ENCODE data around the gene MTG1. TPM values are rescaled to one million over a fixed set of nuclear protein-coding genes. Genes with fewer than 3 reads are reported as not detected.

The MTG1 gene
- total and polyA plus RNA-seq, 10 of the 15 experiments (the other 5 are each of a cell fraction or from before 2014, with no cell fraction given) = 6.2 to 104 (median 62.5) TPM

DNA sequence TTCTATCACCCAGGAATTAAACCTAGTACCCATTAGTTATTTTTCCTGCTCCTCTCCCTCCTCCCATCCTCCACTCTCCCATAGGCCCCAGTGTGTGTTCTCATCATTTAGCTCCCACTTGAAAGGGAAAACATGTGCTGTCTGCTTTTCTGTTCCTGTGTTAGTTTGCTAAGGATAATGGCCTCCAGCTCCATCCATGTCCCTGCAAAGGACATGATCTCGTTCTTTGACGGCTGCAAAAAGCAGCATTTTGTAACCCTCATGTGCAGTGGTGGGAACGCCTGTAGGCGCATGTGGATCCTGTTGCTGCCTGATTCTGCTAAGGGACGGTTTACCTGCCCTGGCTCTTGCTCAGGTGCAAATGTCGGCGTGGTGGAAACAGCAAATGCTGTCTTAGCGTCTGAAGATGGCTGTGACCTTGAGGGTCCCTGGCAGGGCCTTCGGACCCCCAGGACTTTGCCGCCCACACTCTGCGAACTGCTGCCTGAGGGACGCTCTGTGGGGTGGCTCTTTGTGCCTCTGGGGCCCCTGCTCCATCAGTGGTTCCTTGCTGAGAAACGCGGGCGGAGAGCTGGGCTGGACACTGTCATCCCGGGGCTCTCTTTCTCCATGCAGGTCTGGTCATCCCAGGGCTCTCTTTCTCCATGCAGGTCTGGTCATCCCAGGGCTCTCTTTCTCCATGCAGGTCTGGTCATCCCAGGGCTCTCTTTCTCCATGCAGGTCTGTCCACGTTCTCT, 5.6 kb upstream of the MTG1 start (continued):
- TF ChIP-seq MEF2B (IDR thresholded peaks at IDR 0.05; ENCODE audit: partially characterized antibody, poor library complexity, severe bottlenecking) (peak; percentile 10), LARP7 (IDR thresholded peaks at IDR 0.05) (peak; percentile 66), CREM (IDR thresholded peaks at IDR 0.05; ENCODE audit: low read depth) (peak; percentile 31; the same call in 1 of the 2 replicates), DPF2 (IDR thresholded peaks at IDR 0.05) (no peak), SP1 (IDR thresholded peaks at IDR 0.05; ENCODE audit: low read depth, low read length) (peak; percentile 31), KAT2A (conservative IDR thresholded peaks at IDR 0.05; ENCODE audit: control insufficient read depth, low read depth, low read length) (no peak), MEF2A (IDR thresholded peaks at IDR 0.05; ENCODE audit: insufficient read depth, low read depth, low read length) (0 out of 2 replicates have a peak, but pooled peaks have one; percentile 37), SREBF1 (IDR thresholded peaks at IDR 0.05; ENCODE audit: low read length) (no peak), ZNF622 (IDR thresholded peaks at IDR 0.05) (no peak), CBFB (IDR thresholded peaks at IDR 0.05; ENCODE audit: low read depth) (no peak), CHD1 (IDR thresholded peaks at IDR 0.05; ENCODE audit: low read depth, low read length) (0 out of 2 replicates have a peak, but pooled peaks have one; percentile 65), YY1 (IDR thresholded peaks at IDR 0.05; ENCODE audit: low read depth, low read length) (peak; percentile 86), PML (IDR thresholded peaks at IDR 0.05; ENCODE audit: low read length) (no peak), ASH2L (IDR thresholded peaks at IDR 0.05; ENCODE audit: borderline replicate concordance, low read depth) (no peak), TCF7 (IDR thresholded peaks at IDR 0.05; ENCODE audit: borderline replicate concordance) (no peak), HCFC1 (IDR thresholded peaks at IDR 0.05; ENCODE audit: low read length) (no peak; the same call in 1 of the 2 replicates)
- TF ChIP-seq, protein P1, sequence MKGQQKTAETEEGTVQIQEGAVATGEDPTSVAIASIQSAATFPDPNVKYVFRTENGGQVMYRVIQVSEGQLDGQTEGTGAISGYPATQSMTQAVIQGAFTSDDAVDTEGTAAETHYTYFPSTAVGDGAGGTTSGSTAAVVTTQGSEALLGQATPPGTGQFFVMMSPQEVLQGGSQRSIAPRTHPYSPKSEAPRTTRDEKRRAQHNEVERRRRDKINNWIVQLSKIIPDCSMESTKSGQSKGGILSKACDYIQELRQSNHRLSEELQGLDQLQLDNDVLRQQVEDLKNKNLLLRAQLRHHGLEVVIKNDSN (IDR thresholded peaks at IDR 0.05; ENCODE audit: borderline replicate concordance, extremely low read length, insufficient read depth, low read depth, low read length) = no peak
- TF ChIP-seq, protein P2, sequence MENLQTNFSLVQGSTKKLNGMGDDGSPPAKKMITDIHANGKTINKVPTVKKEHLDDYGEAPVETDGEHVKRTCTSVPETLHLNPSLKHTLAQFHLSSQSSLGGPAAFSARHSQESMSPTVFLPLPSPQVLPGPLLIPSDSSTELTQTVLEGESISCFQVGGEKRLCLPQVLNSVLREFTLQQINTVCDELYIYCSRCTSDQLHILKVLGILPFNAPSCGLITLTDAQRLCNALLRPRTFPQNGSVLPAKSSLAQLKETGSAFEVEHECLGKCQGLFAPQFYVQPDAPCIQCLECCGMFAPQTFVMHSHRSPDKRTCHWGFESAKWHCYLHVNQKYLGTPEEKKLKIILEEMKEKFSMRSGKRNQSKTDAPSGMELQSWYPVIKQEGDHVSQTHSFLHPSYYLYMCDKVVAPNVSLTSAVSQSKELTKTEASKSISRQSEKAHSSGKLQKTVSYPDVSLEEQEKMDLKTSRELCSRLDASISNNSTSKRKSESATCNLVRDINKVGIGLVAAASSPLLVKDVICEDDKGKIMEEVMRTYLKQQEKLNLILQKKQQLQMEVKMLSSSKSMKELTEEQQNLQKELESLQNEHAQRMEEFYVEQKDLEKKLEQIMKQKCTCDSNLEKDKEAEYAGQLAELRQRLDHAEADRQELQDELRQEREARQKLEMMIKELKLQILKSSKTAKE (IDR thresholded peaks at IDR 0.05; ENCODE audit: low read depth, poor library complexity, severe bottlenecking) = no peak
- TF ChIP-seq, protein P3, sequence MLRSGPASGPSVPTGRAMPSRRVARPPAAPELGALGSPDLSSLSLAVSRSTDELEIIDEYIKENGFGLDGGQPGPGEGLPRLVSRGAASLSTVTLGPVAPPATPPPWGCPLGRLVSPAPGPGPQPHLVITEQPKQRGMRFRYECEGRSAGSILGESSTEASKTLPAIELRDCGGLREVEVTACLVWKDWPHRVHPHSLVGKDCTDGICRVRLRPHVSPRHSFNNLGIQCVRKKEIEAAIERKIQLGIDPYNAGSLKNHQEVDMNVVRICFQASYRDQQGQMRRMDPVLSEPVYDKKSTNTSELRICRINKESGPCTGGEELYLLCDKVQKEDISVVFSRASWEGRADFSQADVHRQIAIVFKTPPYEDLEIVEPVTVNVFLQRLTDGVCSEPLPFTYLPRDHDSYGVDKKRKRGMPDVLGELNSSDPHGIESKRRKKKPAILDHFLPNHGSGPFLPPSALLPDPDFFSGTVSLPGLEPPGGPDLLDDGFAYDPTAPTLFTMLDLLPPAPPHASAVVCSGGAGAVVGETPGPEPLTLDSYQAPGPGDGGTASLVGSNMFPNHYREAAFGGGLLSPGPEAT (IDR thresholded peaks at IDR 0.05; ENCODE audit: low read depth) = peak; percentile 86
- TF ChIP-seq, protein P4, sequence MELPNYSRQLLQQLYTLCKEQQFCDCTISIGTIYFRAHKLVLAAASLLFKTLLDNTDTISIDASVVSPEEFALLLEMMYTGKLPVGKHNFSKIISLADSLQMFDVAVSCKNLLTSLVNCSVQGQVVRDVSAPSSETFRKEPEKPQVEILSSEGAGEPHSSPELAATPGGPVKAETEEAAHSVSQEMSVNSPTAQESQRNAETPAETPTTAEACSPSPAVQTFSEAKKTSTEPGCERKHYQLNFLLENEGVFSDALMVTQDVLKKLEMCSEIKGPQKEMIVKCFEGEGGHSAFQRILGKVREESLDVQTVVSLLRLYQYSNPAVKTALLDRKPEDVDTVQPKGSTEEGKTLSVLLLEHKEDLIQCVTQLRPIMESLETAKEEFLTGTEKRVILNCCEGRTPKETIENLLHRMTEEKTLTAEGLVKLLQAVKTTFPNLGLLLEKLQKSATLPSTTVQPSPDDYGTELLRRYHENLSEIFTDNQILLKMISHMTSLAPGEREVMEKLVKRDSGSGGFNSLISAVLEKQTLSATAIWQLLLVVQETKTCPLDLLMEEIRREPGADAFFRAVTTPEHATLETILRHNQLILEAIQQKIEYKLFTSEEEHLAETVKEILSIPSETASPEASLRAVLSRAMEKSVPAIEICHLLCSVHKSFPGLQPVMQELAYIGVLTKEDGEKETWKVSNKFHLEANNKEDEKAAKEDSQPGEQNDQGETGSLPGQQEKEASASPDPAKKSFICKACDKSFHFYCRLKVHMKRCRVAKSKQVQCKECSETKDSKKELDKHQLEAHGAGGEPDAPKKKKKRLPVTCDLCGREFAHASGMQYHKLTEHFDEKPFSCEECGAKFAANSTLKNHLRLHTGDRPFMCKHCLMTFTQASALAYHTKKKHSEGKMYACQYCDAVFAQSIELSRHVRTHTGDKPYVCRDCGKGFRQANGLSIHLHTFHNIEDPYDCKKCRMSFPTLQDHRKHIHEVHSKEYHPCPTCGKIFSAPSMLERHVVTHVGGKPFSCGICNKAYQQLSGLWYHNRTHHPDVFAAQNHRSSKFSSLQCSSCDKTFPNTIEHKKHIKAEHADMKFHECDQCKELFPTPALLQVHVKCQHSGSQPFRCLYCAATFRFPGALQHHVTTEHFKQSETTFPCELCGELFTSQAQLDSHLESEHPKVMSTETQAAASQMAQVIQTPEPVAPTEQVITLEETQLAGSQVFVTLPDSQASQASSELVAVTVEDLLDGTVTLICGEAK (IDR thresholded peaks at IDR 0.05; ENCODE audit: borderline replicate concordance) = peak; percentile 80
- TF ChIP-seq, protein P5, sequence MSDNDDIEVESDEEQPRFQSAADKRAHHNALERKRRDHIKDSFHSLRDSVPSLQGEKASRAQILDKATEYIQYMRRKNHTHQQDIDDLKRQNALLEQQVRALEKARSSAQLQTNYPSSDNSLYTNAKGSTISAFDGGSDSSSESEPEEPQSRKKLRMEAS (IDR thresholded peaks at IDR 0.05; ENCODE audit: low read depth, low read length) = peak; percentile 3; the same call in 1 of the 2 replicates
